Forelimb muscle (tissue), 1 donor: ENCODE measurements around the gene PAQR8. TPM values are rescaled to one million over a fixed set of nuclear protein-coding genes. Genes with fewer than 3 reads are reported as not detected.

Experiments used
- DNase-seq: peaks from one replicate; pipeline ENCODE4 v3.0.0-alpha.2; 2013; ENCODE audit warnings: low read depth
- polyA plus RNA-seq: library from polyadenylated mRNA; unstranded; fragments of 120-200 nt; gene quantifications from one replicate; pipeline ENCODE4 v1.2.1, GENCODE V29; 2013; ENCODE audit not compliant: insufficient read length

The PAQR8 gene
- polyA plus RNA-seq, result 5.3 TPM

GRCh38 chr6:52361945-52362442 is at the start of gene PAQR8:
TSS of gene PAQR8 (plus strand) at chr6:52362151. CDS start at chr6:52403214, 41,063 bp downstream.
- DNase-seq, result peak; percentile 60

DNA sequence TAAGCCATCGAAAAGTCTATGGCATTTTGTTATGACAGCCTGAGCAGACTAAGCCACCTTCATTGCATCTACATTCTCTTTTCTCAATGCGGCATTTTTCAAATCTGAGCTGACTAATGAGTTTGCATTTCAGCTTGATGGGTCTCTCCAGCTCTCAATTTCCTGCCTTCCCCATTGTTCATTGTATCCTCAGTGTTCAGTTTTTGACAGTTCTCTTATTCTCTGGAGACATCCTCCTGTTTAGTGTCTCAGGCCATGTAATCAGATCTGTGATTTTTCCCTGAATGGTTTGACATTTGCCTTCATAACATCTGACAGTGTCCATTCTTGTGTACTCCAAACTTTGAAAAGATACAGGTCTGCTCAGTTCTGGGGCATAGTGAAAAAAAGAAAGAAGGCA is 49.5 kb upstream of the PAQR8 start:
- DNase-seq, result no peak

GRCh38 chr6:52314752-52315151 is 47.2 kb upstream of the PAQR8 start:
- no peak for DNase-seq

DNA sequence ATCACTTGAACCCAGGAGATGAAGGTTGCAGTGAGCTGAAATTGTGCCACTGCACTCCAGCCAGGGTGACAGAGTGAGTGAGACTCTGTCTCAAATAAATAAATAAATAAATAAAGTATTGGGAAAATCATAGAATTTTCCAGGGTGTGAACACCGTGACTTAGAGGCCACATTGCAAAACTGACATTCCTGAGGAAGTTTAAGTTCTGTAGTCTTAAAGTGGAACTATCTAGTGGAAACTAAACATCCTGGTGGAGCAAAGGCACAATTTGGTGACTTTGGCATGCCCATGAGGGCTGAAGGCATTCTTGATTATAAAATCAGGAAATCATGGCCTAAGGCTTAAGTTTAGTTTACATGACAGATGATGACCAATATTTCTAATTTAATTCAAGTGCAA is 44.7 kb upstream of the PAQR8 start:
- no peak for DNase-seq

DNA sequence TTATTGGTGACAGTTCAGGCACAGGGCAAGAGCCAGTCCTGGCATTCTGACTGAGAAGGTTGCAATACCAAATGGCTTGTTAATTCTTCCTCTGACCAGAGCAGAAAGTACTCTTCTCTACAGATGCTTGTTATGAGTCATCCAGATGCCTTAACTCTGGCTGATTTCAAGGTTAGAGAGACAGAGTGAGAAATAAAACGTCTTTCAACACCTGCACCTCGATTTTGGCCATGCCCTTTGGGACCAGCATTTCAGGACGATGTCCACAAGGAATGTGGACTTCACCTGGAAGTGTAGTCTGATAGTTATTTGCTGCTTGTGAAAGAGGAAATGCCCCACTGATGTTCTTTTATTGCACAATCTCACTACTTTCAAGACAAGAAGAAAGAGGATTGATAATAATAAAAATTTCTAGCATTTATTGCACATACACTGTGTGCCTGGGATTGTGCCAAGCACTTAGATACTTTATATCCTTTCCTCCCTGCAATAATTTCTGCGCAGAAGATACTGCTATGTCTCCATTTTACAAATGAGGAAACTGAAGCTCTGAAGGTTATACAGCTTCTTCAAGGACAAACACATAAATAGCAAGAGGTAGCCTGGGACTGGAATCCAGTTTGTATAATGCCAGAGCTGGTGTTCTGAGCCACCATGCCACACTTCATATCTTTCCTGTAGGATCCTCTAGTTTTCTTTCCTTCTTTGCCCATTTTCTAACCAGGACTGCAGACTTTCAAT is 43.9 kb upstream of the PAQR8 start:
- DNase-seq, result no peak

DNA sequence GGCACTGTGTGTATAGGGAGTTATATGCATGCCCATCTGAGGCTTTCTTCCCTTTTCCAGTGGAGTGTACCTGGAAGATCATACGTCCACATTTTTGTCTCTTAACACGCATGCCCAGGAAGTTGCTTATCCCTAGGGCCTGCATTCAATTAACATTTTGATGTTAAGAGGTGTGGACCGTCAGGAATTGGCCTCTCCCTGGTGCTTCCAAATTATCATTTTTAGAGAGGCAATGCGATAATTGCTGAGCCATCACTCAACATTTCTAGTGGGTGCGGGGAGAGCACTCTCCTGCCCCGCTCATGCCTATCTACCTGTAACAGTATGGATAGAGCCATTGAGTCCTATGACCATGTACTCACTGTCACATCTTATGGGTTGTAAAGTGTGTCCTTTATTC is 37.8 kb upstream of the PAQR8 start:
- DNase-seq, result no peak

GRCh38 chr6:52325695-52326471 is 36.1 kb upstream of the PAQR8 start:
- no peak for DNase-seq

GRCh38 chr6:52326540-52327364 is 35.2 kb upstream of the PAQR8 start:
- DNase-seq, result no peak

DNA sequence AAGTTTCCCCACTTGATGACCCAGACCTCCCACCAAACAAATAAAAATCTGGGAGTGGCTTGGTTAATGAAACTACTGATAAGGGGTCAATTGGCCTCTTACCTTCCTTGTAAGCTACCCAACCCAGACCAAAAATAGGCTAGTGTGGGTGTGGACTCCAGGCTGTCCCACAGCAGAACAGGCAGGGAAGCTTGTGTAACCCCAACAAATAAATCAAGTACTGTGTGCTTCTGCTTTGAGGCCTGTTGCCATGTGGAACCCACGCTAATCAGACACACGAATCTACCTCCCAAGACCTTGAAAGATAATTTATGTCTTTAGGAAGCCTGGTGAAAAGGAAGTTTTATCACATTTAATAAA is 33.7 kb upstream of the PAQR8 start:
- DNase-seq, result no peak

- DNase-seq, result no peak
These were observed 33.2 kb upstream of the PAQR8 start for GRCh38 chr6:52328729-52329128.

DNA sequence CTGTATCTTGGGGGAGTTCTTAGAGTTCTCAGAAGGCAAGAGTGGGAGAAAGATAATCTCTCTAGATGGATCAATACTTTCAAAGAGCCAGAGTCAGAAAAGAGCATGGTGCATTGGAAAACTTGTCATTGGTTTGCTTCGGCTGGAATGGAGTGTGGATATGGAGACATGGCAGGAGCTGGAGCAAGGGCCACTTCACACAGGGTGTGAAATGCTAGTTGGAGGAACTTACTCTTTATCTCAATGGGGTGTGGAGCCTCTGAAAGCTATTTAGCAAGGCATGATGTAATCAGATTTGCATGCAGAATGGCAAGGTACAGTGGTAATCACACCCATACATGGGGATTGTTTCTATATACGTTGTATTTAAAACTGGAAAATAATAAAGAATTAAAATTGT is 31.5 kb upstream of the PAQR8 start:
- DNase-seq, result no peak

DNA sequence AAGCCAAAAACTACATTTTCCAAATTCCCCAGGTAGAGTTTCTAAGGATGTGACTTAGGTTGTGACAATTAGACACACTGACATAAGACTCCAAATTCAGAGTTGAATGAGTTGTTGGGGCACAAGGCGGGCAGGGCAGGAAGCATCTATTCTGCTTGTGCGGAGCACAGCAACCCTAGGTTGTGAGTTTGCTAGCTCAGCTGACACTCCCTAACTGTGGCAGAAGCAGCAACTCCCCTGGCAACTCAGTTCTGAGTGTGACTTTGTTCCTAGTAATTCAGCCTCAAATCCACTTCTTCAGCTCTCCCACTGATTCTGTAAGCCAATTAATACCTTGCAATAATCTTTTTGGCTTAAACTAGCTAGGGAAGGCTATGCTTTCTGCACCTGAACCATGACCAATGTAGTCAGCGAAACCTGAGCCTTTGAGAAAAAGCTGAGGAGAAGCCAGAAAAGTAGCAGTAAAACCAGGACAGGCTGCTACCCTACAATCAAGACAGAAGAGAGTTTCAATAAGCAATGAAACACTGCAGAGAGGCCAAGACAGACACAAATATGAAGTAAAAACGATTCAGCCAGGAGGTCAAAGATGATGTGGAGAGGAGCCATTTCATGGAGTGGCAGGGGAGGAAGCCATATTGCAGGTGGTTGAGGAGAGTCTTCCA is 30.0 kb upstream of the PAQR8 start:
- DNase-seq, result no peak

GRCh38 chr6:52333840-52334200 is 28.1 kb upstream of the PAQR8 start:
- no peak for DNase-seq

DNA sequence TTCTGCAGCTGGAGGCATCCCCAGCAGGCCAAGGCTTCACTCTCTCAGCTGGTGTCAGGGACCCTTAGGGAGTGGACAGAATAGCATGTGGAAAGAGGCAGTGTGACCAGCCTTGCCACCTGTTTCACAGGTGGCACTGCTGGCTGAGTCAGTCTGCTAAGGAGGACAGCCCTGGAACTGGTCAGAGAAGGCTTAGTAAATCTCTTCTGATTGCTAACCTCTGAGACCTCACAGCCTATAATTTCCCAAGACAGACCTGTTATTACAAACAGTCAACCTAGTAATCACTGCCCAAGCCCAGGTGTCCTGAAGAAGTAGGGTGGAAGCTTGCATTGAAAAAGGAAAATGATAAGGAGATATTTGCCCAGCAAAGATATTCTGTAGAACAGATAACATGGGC is 26.4 kb upstream of the PAQR8 start:
- DNase-seq, result no peak

DNA sequence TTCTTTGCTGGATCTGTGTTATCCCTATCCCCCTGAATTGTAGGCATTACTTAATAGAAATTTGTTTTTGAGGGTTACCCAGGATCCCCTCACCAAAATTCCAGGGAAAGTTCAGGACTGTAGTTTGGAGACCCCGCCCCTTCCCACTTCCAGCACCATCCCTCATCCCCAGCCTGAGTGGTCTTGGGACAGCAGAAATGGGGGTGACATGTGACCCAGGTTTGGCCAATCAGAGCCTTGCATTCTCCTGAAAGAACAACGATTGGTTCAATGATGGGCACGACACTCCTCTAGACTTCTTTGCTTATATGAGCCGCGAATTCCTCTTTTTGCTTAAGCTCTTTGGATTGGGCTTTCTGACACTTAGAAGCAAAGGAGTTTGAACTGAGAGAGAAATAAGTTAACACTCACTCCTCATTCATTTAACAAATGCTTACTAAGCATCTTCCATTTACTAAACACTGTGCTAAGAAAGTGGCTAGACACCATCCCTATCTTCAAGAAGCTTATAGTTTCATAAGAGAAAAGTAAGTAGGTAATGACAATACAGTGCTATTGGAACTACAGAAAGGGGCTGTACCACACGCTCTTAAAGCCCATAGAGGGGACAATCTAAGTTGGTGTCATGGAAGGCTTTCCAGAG is 24.9 kb upstream of the PAQR8 start:
- DNase-seq, result no peak

GRCh38 chr6:52337633-52338290 is 24.2 kb upstream of the PAQR8 start:
- no peak for DNase-seq

GRCh38 chr6:52340603-52340880 is 21.4 kb upstream of the PAQR8 start:
- DNase-seq, result no peak

GRCh38 chr6:52341561-52342260 is 20.2 kb upstream of the PAQR8 start:
- DNase-seq, result no peak

- DNase-seq, result no peak
These were observed 16.6 kb upstream of the PAQR8 start for GRCh38 chr6:52345311-52345710.

DNA sequence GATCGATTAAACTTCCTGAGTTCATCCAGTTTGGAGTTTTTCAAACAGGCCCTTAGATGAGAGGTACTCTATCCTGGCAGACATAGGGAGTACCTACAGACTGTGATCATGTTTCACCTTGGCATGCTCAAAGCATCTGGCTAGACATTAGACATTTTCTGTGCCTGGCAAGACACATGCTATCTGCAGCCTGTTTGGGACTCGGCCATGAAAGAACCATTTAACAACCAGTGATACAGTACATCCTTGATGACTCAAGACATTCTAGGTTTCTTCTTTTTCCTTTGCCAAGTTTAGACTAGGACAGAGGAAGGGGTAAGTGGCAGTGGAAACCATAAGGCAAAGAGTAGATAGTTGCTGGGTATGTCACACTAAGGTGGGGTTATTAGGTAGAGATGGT is 15.4 kb upstream of the PAQR8 start:
- DNase-seq, result no peak
